ENCODE measurements around the gene YBX1.
"Not testable (repeated sequence)": the region's sequence is repeated elsewhere in the genome, so short reads cannot be mapped to it uniquely, and the experiment has no call there.

The YBX1 gene

DNA sequence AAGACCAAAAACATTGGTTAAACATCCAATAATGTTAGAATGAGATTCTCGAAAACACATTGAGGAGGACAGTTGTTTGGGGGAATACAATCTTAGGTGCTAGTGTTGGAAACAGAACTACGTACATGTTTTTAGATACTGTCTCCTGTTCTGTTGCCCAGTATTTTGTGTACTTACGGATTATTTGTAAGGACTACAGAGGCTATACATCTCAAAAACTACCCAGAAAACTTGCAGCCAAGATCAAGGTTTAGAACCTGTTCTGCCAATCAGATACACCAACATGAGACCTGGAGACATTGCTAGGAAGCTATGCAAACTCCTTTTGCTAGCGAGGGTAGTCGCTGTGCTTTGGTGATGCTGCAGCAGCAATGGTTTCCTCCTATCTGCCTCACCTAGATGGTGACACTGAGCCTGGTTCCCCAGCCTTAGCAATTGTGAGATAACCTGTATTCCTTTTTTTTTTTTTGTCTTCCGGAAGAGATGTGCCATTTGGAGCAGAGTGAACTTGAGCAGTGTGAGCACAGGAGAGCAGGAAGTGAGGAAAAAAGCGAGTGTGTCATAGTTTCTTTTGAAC is 21.8 kb downstream of the YBX1 start:
- H3K4me3 ChIP-seq (ENCODE audit: low read length): no peak overlapping the region
- TF ChIP-seq CTCF (IDR thresholded peaks at IDR 0.05; ENCODE audit: insufficient read depth, low read depth, low read length, missing control alignments): no peak
- DNase-seq (ENCODE audit: low read depth): no peak

GRCh38 chr1:42712808-42713207 is 30.6 kb downstream of the YBX1 start:
- H3K4me3 ChIP-seq (ENCODE audit: low read length); DNase-seq (ENCODE audit: low read depth): not testable (repeated sequence)

DNA sequence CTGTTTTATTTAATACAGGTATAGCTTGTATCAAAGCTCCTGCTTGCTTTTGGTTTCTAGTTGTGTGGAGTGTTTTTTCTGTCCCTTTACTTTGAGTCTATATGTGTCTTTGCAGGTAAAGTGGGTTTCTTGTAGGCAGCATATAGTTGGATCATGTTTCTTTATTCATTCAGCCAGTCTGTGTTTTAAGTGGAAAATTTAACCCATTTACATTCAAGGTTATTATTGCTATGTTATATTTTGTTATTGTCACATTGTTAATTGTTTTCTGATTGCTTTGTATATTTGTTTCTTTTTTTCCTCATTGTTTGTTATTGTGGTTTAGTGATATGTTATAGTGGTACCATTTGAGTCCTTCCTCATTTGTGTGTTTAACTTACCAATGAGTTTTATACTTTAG is 31.1 kb downstream of the YBX1 start:
- no peak for DNase-seq (ENCODE audit: low read depth)
- TF ChIP-seq CTCF (IDR thresholded peaks at IDR 0.05; ENCODE audit: insufficient read depth, low read depth, low read length, missing control alignments): no peak

DNA sequence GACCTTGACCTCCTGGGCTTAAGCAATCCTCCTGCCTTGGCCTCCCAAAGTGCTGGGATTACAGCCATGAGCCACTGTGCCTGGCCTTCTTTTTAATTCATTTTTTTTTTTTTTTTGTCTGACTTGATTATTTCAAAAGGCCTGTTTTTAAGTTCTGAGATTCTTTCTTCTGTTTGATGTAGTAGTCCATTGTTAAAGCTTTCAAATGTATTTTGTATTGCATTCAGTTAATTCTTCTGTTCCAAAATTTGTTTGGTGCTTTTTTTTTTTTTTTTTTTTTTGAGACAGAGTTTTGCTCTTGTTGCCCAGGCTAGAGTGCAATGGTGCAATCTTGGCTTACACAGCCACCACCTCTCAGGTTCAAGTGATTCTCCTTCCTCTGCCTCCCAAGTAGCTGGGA is 32.2 kb downstream of the YBX1 start:
- not testable (repeated sequence) for H3K4me3 ChIP-seq (ENCODE audit: low read length); DNase-seq (ENCODE audit: low read depth)

More for the DNA sequence above, 31.1 kb downstream of the YBX1 start:
- H3K4me3 ChIP-seq (ENCODE audit: low read length): no peak overlapping the region

GRCh38 chr1:42720868-42721267 is 38.6 kb downstream of the YBX1 start:
- TF ChIP-seq CTCF (IDR thresholded peaks at IDR 0.05; ENCODE audit: insufficient read depth, low read depth, low read length, missing control alignments): no peak
- H3K4me3 ChIP-seq (ENCODE audit: low read length): no peak overlapping the region
- no peak for DNase-seq (ENCODE audit: low read depth)

- TF ChIP-seq CTCF (IDR thresholded peaks at IDR 0.05; ENCODE audit: insufficient read depth, low read depth, low read length, missing control alignments): no peak
- DNase-seq (ENCODE audit: low read depth): peak; percentile 21
Observed at GRCh38 chr1:42721926-42722325, 39.7 kb downstream of the YBX1 start.

GRCh38 chr1:42722403-42722802 is 40.2 kb downstream of the YBX1 start:
- DNase-seq (ENCODE audit: low read depth); H3K4me3 ChIP-seq (ENCODE audit: low read length): not testable (repeated sequence)

More at GRCh38 chr1:42721926-42722325, 39.7 kb downstream of the YBX1 start:
- no peak overlapping the region for H3K4me3 ChIP-seq (ENCODE audit: low read length)

- peak; percentile 49 for DNase-seq (ENCODE audit: low read depth)
- no peak overlapping the region for H3K4me3 ChIP-seq (ENCODE audit: low read length)
- no peak for TF ChIP-seq CTCF (IDR thresholded peaks at IDR 0.05; ENCODE audit: insufficient read depth, low read depth, low read length, missing control alignments)
Observed at GRCh38 chr1:42723511-42723910, 41.3 kb downstream of the YBX1 start.

- DNase-seq (ENCODE audit: low read depth); H3K4me3 ChIP-seq (ENCODE audit: low read length): not testable (repeated sequence)
Observed at GRCh38 chr1:42725820-42726219, 43.6 kb downstream of the YBX1 start.
